ENCODE data around the gene PON1. TPM values are rescaled to one million over a fixed set of nuclear protein-coding genes. Genes with fewer than 3 reads are reported as not detected.
A peak's percentile ranks its signal among the peaks of the same experiment; 100 is the strongest.

PON1 gene
- 10 to 100 TPM in 3 of 9 donors, 1 to 10 TPM in 3, under 1 TPM in 1, not detected in 2; 0.72 to 46.8 (median 2.2) TPM for total RNA-seq
- polyA plus RNA-seq, result 100 to 1,000 TPM in 1 of 3 donors, 1 to 10 TPM in 1, under 1 TPM in 1; 0.54 to 103 (median 8.5) TPM
- long read RNA-seq, donor 1, result 0 reads
- long read RNA-seq, donor 2, partial matches to known transcripts, result 0 of 1 reads
- long read RNA-seq, donor 2, other reads (novel, unspliced or antisense), result 0 of 1 reads
- long read RNA-seq, donor 3, result 0 reads
- long read RNA-seq, donor 4, transcript PON1-201 (9 exons, 2,568 nt), result major isoform, 39 of 44 reads
- long read RNA-seq, donor 4, partial matches to known transcripts, result 2 of 44 reads
- long read RNA-seq, donor 4, other reads (novel, unspliced or antisense), result 3 of 44 reads
- long read RNA-seq, donor 5, result 0 reads
- long read RNA-seq, donor 6, partial matches to known transcripts, result 0 of 1 reads
- long read RNA-seq, donor 6, other reads (novel, unspliced or antisense), result 1 of 1 reads
- long read RNA-seq, donor 7, result 0 reads
- long read RNA-seq, donor 8, result 0 reads
- long read RNA-seq, donor 9, partial matches to known transcripts, result 0 of 2 reads
- long read RNA-seq, donor 9, other reads (novel, unspliced or antisense), result 0 of 2 reads
- long read RNA-seq, donor 10, result 0 reads

DNA sequence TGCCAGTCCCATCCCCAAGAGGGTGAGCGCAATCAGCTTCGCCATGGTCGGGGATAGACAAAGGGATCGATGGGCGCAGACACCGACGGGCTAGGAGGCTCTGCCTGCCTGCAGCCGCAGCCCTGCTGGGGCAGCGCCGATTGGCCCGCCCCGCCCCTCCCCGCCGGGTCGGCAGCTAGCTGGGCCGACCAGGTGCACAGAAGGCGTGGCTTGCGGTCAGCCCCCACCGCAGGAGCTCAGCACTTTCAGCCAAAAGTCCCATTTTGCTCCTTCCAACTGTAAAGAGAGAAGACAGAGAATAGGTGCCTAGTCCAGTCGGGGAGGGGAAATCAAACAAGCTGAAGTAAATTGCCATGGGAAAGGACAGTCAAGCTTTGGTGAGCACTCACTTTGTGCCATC lies at the start of gene PON1:
Gene PON1 (minus strand): TSS at position 102 of the 400 bp plus-strand sequence. CDS start 57 bp downstream, at position 45.
- Histone ChIP-seq H3K27me3 (no peaks in the 10 kb centered on the region), H3K4me1 (replicated peaks in 1 of 2) (no peaks in the 10 kb centered on the region), H3K4me3 (no peak within 1 kb of the TSS), H3K9me3 (replicated peaks in 1 of 3) (no peaks in the 10 kb centered on the region), H3K36me3 (replicated peaks in 1 of 2) (no peaks in the 10 kb centered on the region), H3K27ac (no peak within 1 kb of the TSS)
- TF ChIP-seq POLR2A (IDR thresholded peaks at IDR 0.05), result no peak
- TF ChIP-seq, protein P1, sequence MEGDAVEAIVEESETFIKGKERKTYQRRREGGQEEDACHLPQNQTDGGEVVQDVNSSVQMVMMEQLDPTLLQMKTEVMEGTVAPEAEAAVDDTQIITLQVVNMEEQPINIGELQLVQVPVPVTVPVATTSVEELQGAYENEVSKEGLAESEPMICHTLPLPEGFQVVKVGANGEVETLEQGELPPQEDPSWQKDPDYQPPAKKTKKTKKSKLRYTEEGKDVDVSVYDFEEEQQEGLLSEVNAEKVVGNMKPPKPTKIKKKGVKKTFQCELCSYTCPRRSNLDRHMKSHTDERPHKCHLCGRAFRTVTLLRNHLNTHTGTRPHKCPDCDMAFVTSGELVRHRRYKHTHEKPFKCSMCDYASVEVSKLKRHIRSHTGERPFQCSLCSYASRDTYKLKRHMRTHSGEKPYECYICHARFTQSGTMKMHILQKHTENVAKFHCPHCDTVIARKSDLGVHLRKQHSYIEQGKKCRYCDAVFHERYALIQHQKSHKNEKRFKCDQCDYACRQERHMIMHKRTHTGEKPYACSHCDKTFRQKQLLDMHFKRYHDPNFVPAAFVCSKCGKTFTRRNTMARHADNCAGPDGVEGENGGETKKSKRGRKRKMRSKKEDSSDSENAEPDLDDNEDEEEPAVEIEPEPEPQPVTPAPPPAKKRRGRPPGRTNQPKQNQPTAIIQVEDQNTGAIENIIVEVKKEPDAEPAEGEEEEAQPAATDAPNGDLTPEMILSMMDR (IDR thresholded peaks at IDR 0.05), result no peak
- peak in 1 of 7 donors; percentile 38 for DNase-seq
- 41 to 75% (median 62%) methylated on average over 1 to 20 of the region's 20 CpGs for WGBS, 4 donors
- intact Hi-C loops (cut with DNase I), result no loop called here

- Histone ChIP-seq H3K27ac (no peak overlapping the region), H3K9me3 (replicated peaks in 1 of 3) (no peaks in the 10 kb centered on the region), H3K4me3 (no peak overlapping the region), H3K36me3 (replicated peaks in 1 of 2) (no peaks in the 10 kb centered on the region), H3K4me1 (replicated peaks in 1 of 2) (no peaks in the 10 kb centered on the region), H3K27me3 (no peaks in the 10 kb centered on the region)
- TF ChIP-seq, protein P1 (IDR thresholded peaks at IDR 0.05), result no peak
- TF ChIP-seq POLR2A (IDR thresholded peaks at IDR 0.05), result no peak
- intact Hi-C loops (cut with DNase I), result no loop called here
- DNase-seq, result no peak
- WGBS, 4 donors, result 84 to 91% (median 89%) methylated on average over 4 of the region's 4 CpGs
Observed at GRCh38 chr7:95373323-95373722, 49.0 kb upstream of the PON1 start.

- no peaks in the 10 kb centered on the region for H3K36me3 ChIP-seq (replicated peaks in 1 of 2)
- TF ChIP-seq POLR2A (IDR thresholded peaks at IDR 0.05), result no peak
- TF ChIP-seq, protein P1 (IDR thresholded peaks at IDR 0.05), result no peak
- no peaks in the 10 kb centered on the region for H3K9me3 ChIP-seq (replicated peaks in 1 of 3)
- intact Hi-C loops (cut with DNase I), result no loop called here
- no peak overlapping the region for H3K27ac ChIP-seq
- no peaks in the 10 kb centered on the region for H3K27me3 ChIP-seq
- H3K4me3 ChIP-seq, result no peak overlapping the region
- no peak for DNase-seq
- WGBS, 4 donors, result 81 to 93% (median 92%) methylated on average over 3 of the region's 3 CpGs
- no peaks in the 10 kb centered on the region for H3K4me1 ChIP-seq (replicated peaks in 1 of 2)
Observed at GRCh38 chr7:95368235-95368634, 43.9 kb upstream of the PON1 start.

- Histone ChIP-seq H3K36me3 (replicated peaks in 1 of 2) (no peaks in the 10 kb centered on the region), H3K27ac (no peak overlapping the region), H3K4me3 (no peak overlapping the region), H3K27me3 (no peaks in the 10 kb centered on the region), H3K9me3 (replicated peaks in 1 of 3) (no peaks in the 10 kb centered on the region), H3K4me1 (replicated peaks in 1 of 2) (no peaks in the 10 kb centered on the region)
- intact Hi-C loops (cut with DNase I), result no loop called here
- DNase-seq, result no peak
- 83 to 100% (median 93%) methylated on average over 1 of the region's 1 CpG for WGBS, 4 donors
- TF ChIP-seq, protein P1 (IDR thresholded peaks at IDR 0.05), result no peak
- no peak for TF ChIP-seq POLR2A (IDR thresholded peaks at IDR 0.05)
Observed at GRCh38 chr7:95367606-95368005, 43.3 kb upstream of the PON1 start.

Measured in adrenal gland (tissue), 19 donors.